ENCODE measurements around the gene TMEM140.

- no peak for TF ChIP-seq CTCF (IDR thresholded peaks at IDR 0.05)
- TF ChIP-seq POLR2AphosphoS5 (IDR thresholded peaks at IDR 0.05; ENCODE audit: low read depth, low read length): no peak
- TF ChIP-seq REST (IDR thresholded peaks at IDR 0.05; ENCODE audit: insufficient read depth in 1 of 2, low read depth in 2 of 2, low read length in 1 of 2): no peak
Observed at GRCh38 chr7:135193615-135194081, 45.8 kb downstream of the TMEM140 start.

Data from Panc1 (cell line).